ENCODE results near the gene SEC23IP. TPM values are rescaled to one million over a fixed set of nuclear protein-coding genes. Genes with fewer than 3 reads are reported as not detected.
"Not testable (repeated sequence)": the region's sequence is repeated elsewhere in the genome, so short reads cannot be mapped to it uniquely, and the experiment has no call there.

SEC23IP gene
- total RNA-seq, 4 donors from 2014 or later = 28.7 to 87.4 (median 41.1) TPM

GRCh38 chr10:119903946-119904666, 11.6 kb downstream of the SEC23IP start:
- TF ChIP-seq POLR2A (IDR thresholded peaks at IDR 0.05) (no peak), CTCF (IDR thresholded peaks at IDR 0.05) (no peak)
- no peaks in the 10 kb centered on the region for H3K27me3 ChIP-seq
- H3K4me3 ChIP-seq = no peak overlapping the region
- no peak for DNase-seq
- no peak overlapping the region for H3K27ac ChIP-seq
- H3K4me1 ChIP-seq = no peaks in the 10 kb centered on the region
- H3K9me3 ChIP-seq = no peaks in the 10 kb centered on the region
- H3K36me3 ChIP-seq = peaks cover 0 to 61% (median 0%) of the 10 kb centered on the region in 3 donors

GRCh38 chr10:119907695-119908094, 15.2 kb downstream of the SEC23IP start:
- not testable (repeated sequence) for H3K27ac ChIP-seq, H3K4me3 ChIP-seq, DNase-seq, H3K27me3 ChIP-seq, H3K9me3 ChIP-seq, H3K4me1 ChIP-seq
- H3K36me3 ChIP-seq = peaks cover 0 to 82% (median 0%) of the 10 kb centered on the region in 3 donors

GRCh38 chr10:119908166-119908565, 15.6 kb downstream of the SEC23IP start:
- H3K36me3 ChIP-seq = peaks cover 0 to 82% (median 0%) of the 10 kb centered on the region in 3 donors
- TF ChIP-seq POLR2A (IDR thresholded peaks at IDR 0.05) (no peak), CTCF (IDR thresholded peaks at IDR 0.05) (no peak)

GRCh38 chr10:119910689-119911088, 18.2 kb downstream of the SEC23IP start:
- peaks cover 0 to 74% (median 0%) of the 10 kb centered on the region in 3 donors for H3K36me3 ChIP-seq
- no peak for DNase-seq
- H3K27me3 ChIP-seq = no peaks in the 10 kb centered on the region
- H3K4me3 ChIP-seq = no peak overlapping the region
- no peak for TF ChIP-seq CTCF (IDR thresholded peaks at IDR 0.05)
- no peak for TF ChIP-seq POLR2A (IDR thresholded peaks at IDR 0.05)
- H3K9me3 ChIP-seq = no peaks in the 10 kb centered on the region
- H3K27ac ChIP-seq = no peak overlapping the region
- H3K4me1 ChIP-seq = no peaks in the 10 kb centered on the region

More at GRCh38 chr10:119908166-119908565, 15.6 kb downstream of the SEC23IP start:
- Histone ChIP-seq H3K27ac (no peak overlapping the region), H3K4me1 (no peaks in the 10 kb centered on the region), H3K9me3 (no peaks in the 10 kb centered on the region), H3K4me3 (no peak overlapping the region), H3K27me3 (no peaks in the 10 kb centered on the region)
- no peak for DNase-seq

DNA sequence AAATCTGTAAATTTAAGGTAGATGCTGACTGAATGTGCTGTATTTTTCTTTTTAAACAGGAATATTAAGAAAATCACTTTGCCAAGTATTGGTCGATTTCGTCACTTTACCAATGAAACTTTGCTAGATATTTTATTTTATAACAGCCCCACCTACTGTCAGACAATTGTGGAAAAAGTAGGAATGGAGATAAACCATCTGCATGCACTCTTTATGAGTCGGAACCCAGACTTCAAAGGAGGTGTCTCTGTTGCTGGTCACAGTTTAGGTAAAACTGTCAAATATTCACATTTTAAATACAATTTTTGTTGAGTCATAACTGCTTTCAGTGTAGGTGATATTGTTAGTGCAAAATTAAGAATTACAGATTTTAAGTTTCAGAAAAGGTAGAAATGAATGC, 25.2 kb downstream of the SEC23IP start:
- no peak for TF ChIP-seq POLR2A (IDR thresholded peaks at IDR 0.05)
- no peak for TF ChIP-seq CTCF (IDR thresholded peaks at IDR 0.05)
- Histone ChIP-seq H3K36me3 (peaks cover 0 to 87% (median 0%) of the 10 kb centered on the region in 3 donors), H3K4me3 (no peak overlapping the region), H3K27me3 (no peaks in the 10 kb centered on the region), H3K9me3 (no peaks in the 10 kb centered on the region), H3K4me1 (no peaks in the 10 kb centered on the region), H3K27ac (no peak overlapping the region)
- no peak for DNase-seq

DNA sequence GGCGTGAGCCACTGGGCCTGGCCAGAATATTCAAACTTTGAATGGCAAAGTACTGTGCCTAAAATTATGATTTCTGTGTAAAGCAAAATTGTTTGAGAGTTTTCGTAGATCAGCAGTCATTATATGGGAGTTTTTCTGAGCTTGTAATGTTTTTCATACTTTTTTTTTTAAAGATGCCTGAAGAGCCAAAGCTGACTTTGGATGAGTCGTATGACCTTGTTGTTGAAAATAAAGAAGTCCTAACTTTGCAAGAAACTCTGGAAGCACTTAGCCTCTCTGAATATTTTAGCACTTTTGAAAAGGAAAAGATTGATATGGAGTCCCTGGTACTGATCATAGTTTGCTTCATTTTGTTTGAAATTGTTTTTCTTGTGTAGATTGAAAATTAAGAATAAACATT, 26.7 kb downstream of the SEC23IP start:
- no peak for TF ChIP-seq POLR2A (IDR thresholded peaks at IDR 0.05)
- no peak for TF ChIP-seq CTCF (IDR thresholded peaks at IDR 0.05)
- H3K4me3 ChIP-seq = no peak overlapping the region
- H3K4me1 ChIP-seq = no peaks in the 10 kb centered on the region
- H3K36me3 ChIP-seq = peaks cover 0 to 86% (median 0%) of the 10 kb centered on the region in 3 donors
- H3K27ac ChIP-seq = no peak overlapping the region
- H3K9me3 ChIP-seq = no peaks in the 10 kb centered on the region
- H3K27me3 ChIP-seq = no peaks in the 10 kb centered on the region
- DNase-seq = no peak

Measured in Peyer's patch (tissue), 4 donors.